PC-9 (cell line): ENCODE measurements around the gene PBX3. TPM values are rescaled to one million over a fixed set of nuclear protein-coding genes. Genes with fewer than 3 reads are reported as not detected.
A peak's percentile ranks its signal among the peaks of the same experiment; 100 is the strongest.

Experiments
- BruUV-seq: library from RNA; stranded (reverse); fragments of 400-500 nt; replicated peaks from 2 replicates; lab custom pipeline; 2021; lab: Mats Ljungman, UMichigan
- CTCF ChIA-PET: fragments of 300-600 bp; sonication (Branson Sonifier 250); formaldehyde crosslinking; loops from one replicate; lab custom pipeline; 2022; ENCODE audit warnings: antibody characterized with exemption; lab: Charles Lee
- POLR2A ChIA-PET: fragments of 300-600 bp; sonication (Branson Sonifier 250); formaldehyde crosslinking; loops from one replicate; lab custom pipeline; 2022; ENCODE audit warnings: antibody characterized with exemption; ENCODE audit not compliant: unreplicated experiment; lab: Charles Lee
- DNase-seq, 2 experiments: peaks; one replicate each; pipeline versions ENCODE4 v3.0.0 to v3.0.0-alpha.2; 2015 to 2022; ENCODE audit warnings: mixed read lengths in 1 of 2
- H2AFZ ChIP-seq: fragments of 200-600 bp; sonication (generic); 2 replicates; pipeline ENCODE4 v1.8.1; 2017; ENCODE audit warnings: antibody characterized with exemption
- H3F3A ChIP-seq: fragments of 200-600 bp; sonication (generic); 2 replicates; pipeline ENCODE4 v1.8.1; 2017; ENCODE audit warnings: antibody characterized with exemption, mild to moderate bottlenecking, low read depth; ENCODE audit not compliant: insufficient read depth
- H3K27ac ChIP-seq: fragments of 200-600 bp; sonication (generic); 2 replicates; pipeline ENCODE4 v1.6.1; 2016; ENCODE audit warnings: mixed run types
- H3K27me3 ChIP-seq: fragments of 200-600 bp; sonication (generic); 2 replicates; pipeline ENCODE4 v1.6.1; 2016; ENCODE audit warnings: low read depth, mixed run types; ENCODE audit not compliant: insufficient read depth
- H3K36me3 ChIP-seq: fragments of 200-600 bp; sonication (generic); 2 replicates; pipeline ENCODE4 v1.6.1; 2016; ENCODE audit warnings: low read depth, mixed run types
- H3K4me1 ChIP-seq: fragments of 200-600 bp; sonication (generic); replicated peaks from 2 replicates; pipeline ENCODE4 v1.6.1; 2016; ENCODE audit warnings: mixed run types; ENCODE audit not compliant: insufficient read depth
- H3K4me2 ChIP-seq: fragments of 200-600 bp; sonication (generic); 2 replicates; pipeline ENCODE4 v1.6.1; 2017; ENCODE audit warnings: mixed run types
- H3K4me3 ChIP-seq: fragments of 200-600 bp; sonication (generic); 2 replicates; pipeline ENCODE4 v1.6.1; 2016; ENCODE audit warnings: mixed run types
- H3K79me2 ChIP-seq: fragments of 200-600 bp; sonication (generic); 2 replicates; pipeline ENCODE4 v1.6.1; 2017; ENCODE audit warnings: low read depth, mixed run types
- H3K9me2 ChIP-seq: fragments of 200-600 bp; sonication (generic); 2 replicates; pipeline ENCODE4 v1.8.1; 2017; ENCODE audit warnings: mild to moderate bottlenecking; ENCODE audit not compliant: insufficient read depth
- H3K9me3 ChIP-seq: fragments of 200-600 bp; sonication (generic); 2 replicates; pipeline ENCODE4 v1.8.1; 2016; ENCODE audit warnings: low read depth; ENCODE audit not compliant: insufficient read depth
- H4K20me1 ChIP-seq: fragments of 200-600 bp; sonication (generic); 2 replicates; pipeline ENCODE4 v1.8.1; 2017; ENCODE audit not compliant: insufficient read depth
- EZH2 ChIP-seq: fragments of 200-600 bp; sonication (generic); IDR thresholded peaks from 2 replicates; pipeline ENCODE4 v1.8.0; 2017; ENCODE audit warnings: antibody characterized with exemption, low read depth
- intact Hi-C: fragments of 100-400 bp; cut with micrococcal nuclease; formaldehyde crosslinking; loops from one replicate; pipeline ENCODE4 v1.10.0; 2022; ENCODE audit not compliant: unreplicated experiment
- total RNA-seq: library from RNA; stranded (reverse); gene quantifications from 2 replicates; pipeline ENCODE4 v1.2.3, GENCODE V29; 2021
- TF ChIP-seq, protein P1 (sequence below): fragments of 200-600 bp; sonication (generic); conservative IDR thresholded peaks from 2 replicates; pipeline ENCODE4 v1.6.1; 2017; ENCODE audit warnings: mixed run types, antibody characterized with exemption, mild to moderate bottlenecking, moderate library complexity

The PBX3 gene
- total RNA-seq, 1 experiment from 2014 or later = 18.3 TPM

DNA sequence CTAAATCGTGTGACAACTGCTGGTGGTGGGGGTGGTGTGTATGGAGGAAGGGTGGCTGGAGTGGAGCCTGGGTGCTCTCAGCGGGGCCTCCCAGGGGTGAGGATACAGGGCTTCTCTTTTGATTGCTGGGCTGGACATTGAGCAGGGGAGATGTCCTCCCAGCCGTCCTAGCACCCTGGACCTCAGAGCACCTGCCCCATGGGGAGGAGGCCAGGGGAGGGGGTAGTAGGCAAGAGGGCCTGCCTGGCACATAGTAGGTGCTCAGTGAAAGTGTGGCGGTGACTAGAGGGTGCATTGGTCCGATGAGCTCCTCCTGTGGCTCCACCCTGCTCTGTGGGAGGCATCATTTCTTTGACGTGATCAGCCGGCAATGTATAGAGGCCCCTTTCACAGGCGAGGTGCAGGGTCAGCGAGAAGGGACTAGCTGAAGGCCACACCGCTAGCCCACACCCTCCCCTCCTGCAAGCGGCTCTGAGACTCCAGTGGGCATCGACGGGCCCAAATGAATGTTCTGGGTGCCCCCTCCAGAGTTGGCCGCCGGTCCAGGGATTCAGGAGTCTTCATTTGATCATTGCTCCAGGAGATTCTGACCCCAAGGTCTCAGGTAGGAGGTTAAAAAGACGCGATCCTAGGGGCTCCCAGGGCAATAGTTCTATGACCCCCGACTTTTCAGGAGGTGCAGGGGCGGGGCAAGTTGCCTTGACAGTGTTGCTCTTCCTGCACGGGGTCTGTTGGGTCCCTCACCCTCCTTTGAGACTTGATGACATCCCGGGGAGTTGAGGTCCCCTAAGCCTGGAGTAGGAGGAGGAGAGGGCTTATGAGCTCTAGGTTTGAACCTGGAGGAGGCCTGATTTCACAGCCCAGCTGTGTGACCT is 255.5 kb downstream of the PBX3 start:
- intact Hi-C loops = no loop called here
- no TSS peak for BruUV-seq
- H2AFZ ChIP-seq = no peak overlapping the region
- peaks cover 15% of the 10 kb centered on the region; the same call in 1 of the 2 replicates for H3K27me3 ChIP-seq
- no peak overlapping the region for H3K4me2 ChIP-seq
- no peaks in the 10 kb centered on the region for H3K36me3 ChIP-seq
- no peaks in the 10 kb centered on the region for H3K79me2 ChIP-seq
- no peaks in the 10 kb centered on the region for H3K4me1 ChIP-seq
- CTCF ChIA-PET = no interaction called here
- H4K20me1 ChIP-seq = no peaks in the 10 kb centered on the region
- POLR2A ChIA-PET = no interaction called here
- no peaks in the 10 kb centered on the region for H3F3A ChIP-seq
- H3K9me3 ChIP-seq = no peaks in the 10 kb centered on the region
- no peaks in the 10 kb centered on the region for H3K9me2 ChIP-seq
- TF ChIP-seq EZH2 = no peak
- TF ChIP-seq, protein P1, sequence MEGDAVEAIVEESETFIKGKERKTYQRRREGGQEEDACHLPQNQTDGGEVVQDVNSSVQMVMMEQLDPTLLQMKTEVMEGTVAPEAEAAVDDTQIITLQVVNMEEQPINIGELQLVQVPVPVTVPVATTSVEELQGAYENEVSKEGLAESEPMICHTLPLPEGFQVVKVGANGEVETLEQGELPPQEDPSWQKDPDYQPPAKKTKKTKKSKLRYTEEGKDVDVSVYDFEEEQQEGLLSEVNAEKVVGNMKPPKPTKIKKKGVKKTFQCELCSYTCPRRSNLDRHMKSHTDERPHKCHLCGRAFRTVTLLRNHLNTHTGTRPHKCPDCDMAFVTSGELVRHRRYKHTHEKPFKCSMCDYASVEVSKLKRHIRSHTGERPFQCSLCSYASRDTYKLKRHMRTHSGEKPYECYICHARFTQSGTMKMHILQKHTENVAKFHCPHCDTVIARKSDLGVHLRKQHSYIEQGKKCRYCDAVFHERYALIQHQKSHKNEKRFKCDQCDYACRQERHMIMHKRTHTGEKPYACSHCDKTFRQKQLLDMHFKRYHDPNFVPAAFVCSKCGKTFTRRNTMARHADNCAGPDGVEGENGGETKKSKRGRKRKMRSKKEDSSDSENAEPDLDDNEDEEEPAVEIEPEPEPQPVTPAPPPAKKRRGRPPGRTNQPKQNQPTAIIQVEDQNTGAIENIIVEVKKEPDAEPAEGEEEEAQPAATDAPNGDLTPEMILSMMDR = no peak
- DNase-seq = no peak
- H3K4me3 ChIP-seq = no peak overlapping the region
- no peak overlapping the region for H3K27ac ChIP-seq

DNA sequence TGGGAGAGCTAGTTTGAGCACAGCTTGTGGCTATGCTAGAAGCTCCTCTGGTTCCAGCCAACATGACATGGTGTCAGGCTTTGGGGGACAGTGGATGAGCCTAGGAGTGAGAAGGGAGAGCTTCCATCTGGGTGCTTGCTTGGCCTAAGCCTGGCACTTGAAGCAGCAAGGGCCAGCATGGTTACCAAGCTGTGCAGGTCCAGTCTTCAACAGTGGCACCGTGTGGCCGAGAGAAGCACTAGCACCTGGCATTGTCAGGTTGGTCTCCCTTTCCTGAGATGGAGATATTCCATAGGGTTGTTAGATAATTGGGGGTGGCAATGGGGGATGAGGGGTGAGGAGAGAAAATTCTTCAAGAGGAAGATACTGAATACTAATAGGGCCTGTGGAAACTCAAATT is 261.9 kb downstream of the PBX3 start:
- BruUV-seq = no TSS peak

DNA sequence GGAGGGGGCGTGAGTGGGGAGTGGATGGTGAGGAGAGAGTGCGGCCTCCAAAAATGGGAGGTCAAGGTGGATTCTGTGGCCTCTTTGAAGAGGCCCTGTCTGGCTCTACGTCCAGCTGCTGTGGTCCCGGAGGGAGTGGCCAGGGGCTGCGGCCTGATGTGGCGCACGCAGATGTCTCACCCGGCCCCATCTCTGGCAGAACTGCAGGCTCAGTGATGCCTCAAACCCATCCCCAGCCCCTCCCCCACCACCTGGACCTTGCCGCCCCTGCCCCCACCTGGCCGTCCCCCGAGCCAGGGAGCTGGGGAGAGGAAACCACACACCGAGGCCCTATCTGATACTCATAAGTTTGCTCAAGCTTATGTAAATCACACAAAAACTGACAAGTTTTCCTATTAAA is 267.6 kb downstream of the PBX3 start:
- no peaks in the 10 kb centered on the region for H4K20me1 ChIP-seq
- H3K27ac ChIP-seq = no peak overlapping the region
- H3K9me2 ChIP-seq = no peaks in the 10 kb centered on the region
- BruUV-seq = no TSS peak
- no peaks in the 10 kb centered on the region for H3K9me3 ChIP-seq
- CTCF ChIA-PET = no interaction called here
- no peak for DNase-seq
- TF ChIP-seq EZH2 = no peak
- TF ChIP-seq, protein P1 = no peak
- intact Hi-C loops = no loop called here
- no peak overlapping the region for H3K4me3 ChIP-seq
- H3K36me3 ChIP-seq = no peaks in the 10 kb centered on the region
- no peak overlapping the region for H3K4me2 ChIP-seq
- H2AFZ ChIP-seq = no peak overlapping the region
- H3F3A ChIP-seq = no peaks in the 10 kb centered on the region
- no peaks in the 10 kb centered on the region for H3K79me2 ChIP-seq
- H3K4me1 ChIP-seq = no peaks in the 10 kb centered on the region
- POLR2A ChIA-PET = no interaction called here
- peaks cover 24% of the 10 kb centered on the region for H3K27me3 ChIP-seq

More for the DNA sequence above, 261.9 kb downstream of the PBX3 start:
- Histone ChIP-seq H3K4me2 (no peak overlapping the region), H4K20me1 (no peaks in the 10 kb centered on the region), H3K9me2 (no peaks in the 10 kb centered on the region), H2AFZ (no peak overlapping the region), H3F3A (no peaks in the 10 kb centered on the region), H3K27me3 (peaks cover 37% of the 10 kb centered on the region; the same call in 1 of the 2 replicates), H3K4me3 (no peak overlapping the region), H3K9me3 (peaks cover 13% of the 10 kb centered on the region; the same call in 1 of the 2 replicates), H3K27ac (no peak overlapping the region), H3K79me2 (no peaks in the 10 kb centered on the region), H3K36me3 (no peaks in the 10 kb centered on the region), H3K4me1 (no peaks in the 10 kb centered on the region)
- TF ChIP-seq, protein P1 = peak; percentile 47; the same call in 1 of the 2 replicates
- TF ChIP-seq EZH2 = no peak
- DNase-seq = no peak
- ChIA-PET CTCF (no interaction called here), POLR2A (no interaction called here)
- intact Hi-C loops = no loop called here
